GM12864 (cell line): Measurements from ENCODE around the gene OR9A4.

ENCODE experiments used
- DNase-seq: peaks from one replicate; pipeline ENCODE4 v3.0.0-alpha.2; 2011; ENCODE audit warnings: low read depth
- H3K4me3 ChIP-seq: 2 replicates; pipeline ENCODE4 v1.5.1; 2011; ENCODE audit warnings: mild to moderate bottlenecking, low read depth, low read length, control low read depth
- CTCF ChIP-seq: IDR thresholded peaks from 2 replicates; pipeline ENCODE4 v1.5.1; 2011; ENCODE audit warnings: low read depth, mild to moderate bottlenecking, moderate library complexity, low read length, control low read depth, inconsistent platforms; ENCODE audit errors: missing control alignments

OR9A4 gene

GRCh38 chr7:141916099-141916498 is at the start of gene OR9A4:
TSS of gene OR9A4 (plus strand) at chr7:141916399. CDS start at chr7:141918876, 2,477 bp downstream.
- no peak for DNase-seq
- no peak for TF ChIP-seq CTCF
- no peak within 1 kb of the TSS for H3K4me3 ChIP-seq

DNA sequence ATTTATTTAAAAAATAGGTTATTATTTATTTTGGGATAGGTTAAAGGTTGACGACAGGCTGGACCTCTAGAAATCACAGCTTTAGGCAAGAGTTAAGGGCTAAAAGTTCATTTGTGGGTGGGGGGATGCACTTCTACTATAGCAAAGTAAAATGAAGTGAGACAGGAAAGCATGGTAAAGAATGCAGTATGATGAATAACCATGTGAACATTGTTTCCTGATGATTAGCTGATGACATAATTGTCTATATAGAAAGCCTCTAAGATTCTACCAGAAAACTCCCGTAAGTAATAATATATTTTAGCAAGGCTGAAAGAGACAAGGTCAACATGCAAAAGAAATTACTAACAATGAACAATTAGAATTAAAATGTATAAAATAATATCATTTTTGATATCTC is 49.2 kb upstream of the OR9A4 start:
- DNase-seq = no peak
- TF ChIP-seq CTCF = no peak
- H3K4me3 ChIP-seq = no peak overlapping the region

- H3K4me3 ChIP-seq = no peak overlapping the region
- no peak for TF ChIP-seq CTCF
- no peak for DNase-seq
Measured at GRCh38 chr7:141872931-141873330, 43.3 kb upstream of the OR9A4 start.

DNA sequence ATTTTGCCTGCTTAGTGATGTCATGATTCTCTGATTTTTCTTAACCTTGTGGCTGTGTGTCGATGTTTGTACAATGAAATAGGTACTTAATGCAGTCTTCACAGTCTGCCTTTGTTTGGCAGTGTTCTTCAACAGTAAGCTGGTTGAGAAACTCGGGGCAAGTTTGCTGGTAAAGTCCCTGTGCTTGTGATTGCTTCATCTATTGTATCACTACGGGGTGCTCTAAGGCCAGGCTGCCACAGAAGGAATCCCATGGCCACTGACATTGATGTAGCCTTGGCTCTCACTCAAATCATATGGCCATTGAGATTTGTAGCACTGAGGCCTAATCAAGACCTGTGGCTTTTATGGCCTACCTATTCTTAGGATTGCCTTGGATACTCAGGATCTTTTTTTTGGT is 41.4 kb upstream of the OR9A4 start:
- H3K4me3 ChIP-seq = no peak overlapping the region
- TF ChIP-seq CTCF = no peak
- no peak for DNase-seq

GRCh38 chr7:141875453-141875852 is 40.7 kb upstream of the OR9A4 start:
- TF ChIP-seq CTCF = no peak
- no peak for DNase-seq
- H3K4me3 ChIP-seq = no peak overlapping the region

GRCh38 chr7:141876371-141876770 is 39.8 kb upstream of the OR9A4 start:
- no peak for TF ChIP-seq CTCF
- no peak overlapping the region for H3K4me3 ChIP-seq
- no peak for DNase-seq

- TF ChIP-seq CTCF = no peak
- H3K4me3 ChIP-seq = no peak overlapping the region
- DNase-seq = no peak
Measured at GRCh38 chr7:141877365-141877764, 38.8 kb upstream of the OR9A4 start.
